ENCODE results near the gene HESX1. TPM values are rescaled to one million over a fixed set of nuclear protein-coding genes. Genes with fewer than 3 reads are reported as not detected.

Gene HESX1
- total RNA-seq, 1 experiment from 2014 or later: 1.3 TPM

- H3K27me3 Mint-ChIP-seq (ENCODE audit: insufficient read depth, unreplicated experiment): no peaks in the 10 kb centered on the region
- intact Hi-C loops (cut with micrococcal nuclease): no loop called here
Observed at GRCh38 chr3:57154470-57155309, 45.1 kb downstream of the HESX1 start.

GRCh38 chr3:57152151-57153143 lies 47.3 kb downstream of the HESX1 start:
- CTCF ChIA-PET: no interaction called here
- Mint-ChIP-seq H3K4me1 (ENCODE audit: insufficient read depth, unreplicated experiment) (no peaks in the 10 kb centered on the region), H3K36me3 (ENCODE audit: insufficient read depth, unreplicated experiment) (no peaks in the 10 kb centered on the region), H3K9me3 (ENCODE audit: unreplicated experiment) (no peaks in the 10 kb centered on the region), H3K27me3 (ENCODE audit: insufficient read depth, unreplicated experiment) (no peaks in the 10 kb centered on the region), H3K27ac (ENCODE audit: low read depth, unreplicated experiment) (no peak overlapping the region), H3K4me3 (ENCODE audit: unreplicated experiment) (no peak overlapping the region)
- intact Hi-C loops (cut with micrococcal nuclease): no loop called here
- POLR2A ChIA-PET: no interaction called here
- BruUV-seq (replicated peaks): no TSS peak
- DNase-seq (ENCODE audit: unreplicated experiment): no peak
- no peak for TF ChIP-seq CTCF (IDR thresholded peaks at IDR 0.05; ENCODE audit: unreplicated experiment)

More at GRCh38 chr3:57154470-57155309, 45.1 kb downstream of the HESX1 start:
- no peak for DNase-seq (ENCODE audit: unreplicated experiment)
- no peak overlapping the region for H3K27ac Mint-ChIP-seq (ENCODE audit: low read depth, unreplicated experiment)
- no peak overlapping the region for H3K4me3 Mint-ChIP-seq (ENCODE audit: unreplicated experiment)
- no TSS peak for BruUV-seq (replicated peaks)
- H3K36me3 Mint-ChIP-seq (ENCODE audit: insufficient read depth, unreplicated experiment): no peaks in the 10 kb centered on the region
- ChIA-PET POLR2A (interaction anchor here (0.6 kb wide), 1 partner anchor 10 kb away, joined by 3 read pairs; no protein-coding TSS in a partner anchor), CTCF (interaction anchor here (1.3 kb wide), 1 partner anchor 54 kb away, joined by 5 read pairs; no protein-coding TSS in a partner anchor)
- no peaks in the 10 kb centered on the region for H3K9me3 Mint-ChIP-seq (ENCODE audit: unreplicated experiment)
- TF ChIP-seq CTCF (IDR thresholded peaks at IDR 0.05; ENCODE audit: unreplicated experiment): no peak
- no peaks in the 10 kb centered on the region for H3K4me1 Mint-ChIP-seq (ENCODE audit: insufficient read depth, unreplicated experiment)

GRCh38 chr3:57151749-57152148 lies 48.0 kb downstream of the HESX1 start:
- no peak for TF ChIP-seq CTCF (IDR thresholded peaks at IDR 0.05; ENCODE audit: unreplicated experiment)
- intact Hi-C loops (cut with micrococcal nuclease): no loop called here
- H3K4me1 Mint-ChIP-seq (ENCODE audit: insufficient read depth, unreplicated experiment): no peaks in the 10 kb centered on the region
- ChIA-PET POLR2A (no interaction called here), CTCF (no interaction called here)
- no peak overlapping the region for H3K27ac Mint-ChIP-seq (ENCODE audit: low read depth, unreplicated experiment)
- BruUV-seq (replicated peaks): no TSS peak
- H3K36me3 Mint-ChIP-seq (ENCODE audit: insufficient read depth, unreplicated experiment): no peaks in the 10 kb centered on the region
- H3K27me3 Mint-ChIP-seq (ENCODE audit: insufficient read depth, unreplicated experiment): no peaks in the 10 kb centered on the region
- DNase-seq (ENCODE audit: unreplicated experiment): no peak
- no peak overlapping the region for H3K4me3 Mint-ChIP-seq (ENCODE audit: unreplicated experiment)
- H3K9me3 Mint-ChIP-seq (ENCODE audit: unreplicated experiment): no peaks in the 10 kb centered on the region

GRCh38 chr3:57151021-57151449 lies 48.7 kb downstream of the HESX1 start:
- Mint-ChIP-seq H3K36me3 (ENCODE audit: insufficient read depth, unreplicated experiment) (no peaks in the 10 kb centered on the region), H3K4me3 (ENCODE audit: unreplicated experiment) (no peak overlapping the region), H3K4me1 (ENCODE audit: insufficient read depth, unreplicated experiment) (no peaks in the 10 kb centered on the region), H3K27ac (ENCODE audit: low read depth, unreplicated experiment) (no peak overlapping the region), H3K9me3 (ENCODE audit: unreplicated experiment) (no peaks in the 10 kb centered on the region), H3K27me3 (ENCODE audit: insufficient read depth, unreplicated experiment) (no peaks in the 10 kb centered on the region)
- TF ChIP-seq CTCF (IDR thresholded peaks at IDR 0.05; ENCODE audit: unreplicated experiment): no peak
- intact Hi-C loops (cut with micrococcal nuclease): no loop called here
- POLR2A ChIA-PET: no interaction called here
- DNase-seq (ENCODE audit: unreplicated experiment): no peak
- CTCF ChIA-PET: no interaction called here
- BruUV-seq (replicated peaks): no TSS peak
